Panc1 (cell line): ENCODE results near the gene ONECUT3. TPM values are rescaled to one million over a fixed set of nuclear protein-coding genes. Genes with fewer than 3 reads are reported as not detected.

Experiments
- ATAC-seq: fragments of 200-7000 bp; cut with Tn5 transposase; 2 replicates; pipeline ENCODE4 v1.9.1; 2020; ENCODE audit warnings: mild to moderate bottlenecking, moderate library complexity
- BruUV-seq: library from RNA; stranded (reverse); fragments of 400-500 nt; replicated peaks from 2 replicates; lab custom pipeline; 2021; lab: Mats Ljungman, UMichigan
- CTCF ChIA-PET: fragments of 300-600 bp; sonication (Branson Sonifier 250); formaldehyde crosslinking; loops from one replicate; lab custom pipeline; 2022; ENCODE audit warnings: antibody characterized with exemption; lab: Charles Lee
- POLR2A ChIA-PET: fragments of 300-600 bp; sonication (Branson Sonifier 250); formaldehyde crosslinking; loops from one replicate; lab custom pipeline; 2022; ENCODE audit warnings: antibody characterized with exemption; lab: Charles Lee
- DNase-seq: peaks from one replicate; pipeline ENCODE4 v3.0.0-alpha.2; 2010; ENCODE audit warnings: low read depth, low spot score
- H3K27ac ChIP-seq: 2 replicates; pipeline ENCODE4 v1.5.1; 2011; ENCODE audit warnings: mild to moderate bottlenecking, low read length, inconsistent platforms
- H3K27me3 ChIP-seq: fragments of 200-500 bp; sonication (Bioruptor generic); 2 replicates; pipeline ENCODE4 v1.6.0; 2014; ENCODE audit warnings: low read length, inconsistent platforms; ENCODE audit not compliant: control insufficient read depth, insufficient read depth
- H3K36me3 ChIP-seq: fragments of 200-500 bp; sonication (Bioruptor generic); 2 replicates; pipeline ENCODE4 v1.5.1; 2014; ENCODE audit warnings: inconsistent platforms, mild to moderate bottlenecking, low read length, moderate library complexity; ENCODE audit not compliant: control insufficient read depth, insufficient read depth
- H3K4me1 ChIP-seq: 2 replicates; pipeline ENCODE4 v1.5.1; 2011; ENCODE audit warnings: inconsistent platforms, mild to moderate bottlenecking, low read length, moderate library complexity; ENCODE audit not compliant: control insufficient read depth, insufficient read depth
- H3K4me3 ChIP-seq, 2 experiments: 2 replicates each; pipeline ENCODE4 v1.5.1; 2011 to 2012; ENCODE audit warnings: low read depth in 2 of 2, low read length in 2 of 2, mild to moderate bottlenecking in 2 of 2, inconsistent platforms in 1 of 2, moderate library complexity in 1 of 2
- H3K9me3 ChIP-seq: fragments of 200-500 bp; sonication (Bioruptor generic); 2 replicates; pipeline ENCODE4 v1.5.1; 2014; ENCODE audit warnings: low read depth, mild to moderate bottlenecking, inconsistent platforms, low read length, moderate library complexity; ENCODE audit not compliant: control insufficient read depth, insufficient read depth
- CTCF ChIP-seq: fragments of 450-650 bp; IDR thresholded peaks from 2 replicates; pipeline ENCODE4 v1.5.1; 2017; ENCODE audit warnings: mild to moderate bottlenecking
- POLR2AphosphoS5 ChIP-seq: IDR thresholded peaks from 2 replicates; pipeline ENCODE4 v1.6.1; 2012; ENCODE audit warnings: mild to moderate bottlenecking, low read depth, low read length, moderate library complexity
- REST ChIP-seq, 2 experiments: IDR thresholded peaks; 2 replicates each; pipeline ENCODE4 v1.6.1; 2011 to 2012; ENCODE audit warnings: low read depth in 2 of 2, control low read depth in 1 of 2, low read length in 1 of 2, mild to moderate bottlenecking in 1 of 2, moderate library complexity in 1 of 2; ENCODE audit not compliant: insufficient read depth in 1 of 2
- SIN3A ChIP-seq: IDR thresholded peaks from 2 replicates; pipeline ENCODE4 v1.6.1; 2012; ENCODE audit warnings: low read depth, mild to moderate bottlenecking, low read length, moderate library complexity, borderline replicate concordance; ENCODE audit not compliant: insufficient read depth
- TCF7L2 ChIP-seq: IDR thresholded peaks from 2 replicates; pipeline ENCODE4 v1.6.1; 2011; ENCODE audit warnings: mild to moderate bottlenecking, low read depth, low read length, inconsistent platforms
- in situ Hi-C: cut with HindIII; loops from 2 replicates; pipeline ENCODE4 v1.10.0; 2016; ENCODE audit warnings: low sequenced_read_pairs, low pct_unique_long_range_greater_than_20kb
- intact Hi-C: fragments of 100-400 bp; cut with micrococcal nuclease; formaldehyde crosslinking; loops from one replicate; pipeline ENCODE4 v1.10.0; 2022; ENCODE audit not compliant: unreplicated experiment
- total RNA-seq: library from RNA; stranded (reverse); gene quantifications from one replicate; pipeline ENCODE4 v1.2.1, GENCODE V29; 2021; ENCODE audit not compliant: unreplicated experiment

ONECUT3 gene
- total RNA-seq, 1 experiment from 2014 or later = 16.5 TPM

- POLR2A ChIA-PET = interaction anchor here (0.5 kb wide), 1 partner anchor 88 kb away, joined by 5 read pairs; no protein-coding TSS in a partner anchor
- no peak for TF ChIP-seq TCF7L2
- no peak; the same call in 1 of the 2 replicates for TF ChIP-seq CTCF
- no peak overlapping the region for H3K27ac ChIP-seq
- CTCF ChIA-PET = interaction anchor here (0.6 to 0.9 kb wide), 5 partner anchors 12 to 98 kb away, joined by 3 to 8 read pairs (median 3); no protein-coding TSS in a partner anchor
- H3K4me3 ChIP-seq = no peak overlapping the region
- DNase-seq (no peak), ATAC-seq (no peak)
- H3K9me3 ChIP-seq = no peaks in the 10 kb centered on the region
- intact Hi-C loops = no loop called here
- no TSS peak for BruUV-seq
- H3K27me3 ChIP-seq = no peaks in the 10 kb centered on the region
- in situ Hi-C loops = no loop called here
- peaks cover 20% of the 10 kb centered on the region for H3K4me1 ChIP-seq
- no peaks in the 10 kb centered on the region for H3K36me3 ChIP-seq
Measured at GRCh38 chr19:1768248-1768647, 14.9 kb downstream of the ONECUT3 start.

GRCh38 chr19:1768918-1769644, 15.8 kb downstream of the ONECUT3 start:
- ATAC-seq (no peak), DNase-seq (no peak)
- Histone ChIP-seq H3K4me3 (no peak overlapping the region), H3K4me1 (peaks cover 26% of the 10 kb centered on the region), H3K36me3 (no peaks in the 10 kb centered on the region), H3K27me3 (no peaks in the 10 kb centered on the region), H3K27ac (no peak overlapping the region), H3K9me3 (no peaks in the 10 kb centered on the region)
- no peak for TF ChIP-seq TCF7L2
- TF ChIP-seq POLR2AphosphoS5 = no peak
- TF ChIP-seq SIN3A = no peak
- no peak for TF ChIP-seq CTCF
- TF ChIP-seq REST (IDR thresholded peaks at IDR 0.05; ENCODE audit: insufficient read depth in 1 of 2, low read depth in 2 of 2, low read length in 1 of 2) = no peak
- ChIA-PET CTCF (no interaction called here), POLR2A (no interaction called here)
- intact Hi-C loops (no loop called here), in situ Hi-C loops (no loop called here)
- BruUV-seq = no TSS peak
